SK-N-SH (cell line): ENCODE data around the gene OSBPL6. TPM values are rescaled to one million over a fixed set of nuclear protein-coding genes. Genes with fewer than 3 reads are reported as not detected.

Experiments used
- CTCF ChIA-PET: fragments of 300-600, 350-600 bp; formaldehyde crosslinking; extraction: SDS; loops from one replicate; lab custom pipeline; 2021; lab: Yijun Ruan, JAX
- POLR2A ChIA-PET: fragments of 350-600 bp; sonication (Branson Sonifier 250); formaldehyde crosslinking; extraction: SDS; loops from one replicate; lab custom pipeline; 2020; ENCODE audit warnings: antibody characterized with exemption, inconsistent platforms; lab: Yijun Ruan, JAX
- DNase-seq: peaks from one replicate; pipeline ENCODE4 v3.0.0; 2012
- H2AFZ ChIP-seq: fragments of 200-600 bp; sonication (generic); 2 replicates; pipeline ENCODE4 v1.8.1; 2016; ENCODE audit warnings: antibody characterized with exemption, mild to moderate bottlenecking, low read depth
- H3F3A ChIP-seq: fragments of 200-600 bp; sonication (generic); replicated peaks from 2 replicates; pipeline ENCODE3; 2016; ENCODE audit warnings: antibody characterized with exemption, mild to moderate bottlenecking; ENCODE audit not compliant: insufficient read depth
- H3K27ac ChIP-seq, 2 experiments: fragments of 200-500 bp in 1 of 2; fragments of 200-600 bp in 1 of 2; sonication (Bioruptor generic) in 1 of 2; sonication (generic), shearing (Covaris generic) in 1 of 2; 2 replicates each; pipeline versions ENCODE4 v1.5.1 to v1.6.1; 2014 to 2016; ENCODE audit warnings: low read depth in 2 of 2, inconsistent platforms in 1 of 2, low read length in 1 of 2, mild to moderate bottlenecking in 1 of 2, mixed read lengths in 1 of 2
- H3K27me3 ChIP-seq: fragments of 200-600 bp; sonication (generic), shearing (Covaris generic); 2 replicates; pipeline ENCODE4 v1.6.1; 2016; ENCODE audit warnings: mixed run types; ENCODE audit not compliant: insufficient read depth
- H3K36me3 ChIP-seq, 2 experiments: fragments of 200-500 bp in 1 of 2; fragments of 200-600 bp in 1 of 2; sonication (Bioruptor generic) in 1 of 2; sonication (generic) in 1 of 2; replicated peaks in 1 of 2; 2 replicates each; pipeline versions ENCODE3 to v1.5.1; 2014 to 2016; ENCODE audit warnings: low read length in 1 of 2, mild to moderate bottlenecking in 1 of 2; ENCODE audit not compliant: insufficient read depth in 2 of 2, control insufficient read depth in 1 of 2
- H3K4me1 ChIP-seq, 2 experiments: fragments of 200-500 bp in 1 of 2; fragments of 200-600 bp in 1 of 2; sonication (Bioruptor generic) in 1 of 2; sonication (generic), shearing (Covaris generic) in 1 of 2; 2 replicates each; pipeline versions ENCODE4 v1.5.1 to v1.6.1; 2014 to 2016; ENCODE audit warnings: low read depth in 1 of 2, low read length in 1 of 2, mixed run types in 1 of 2; ENCODE audit not compliant: insufficient read depth in 2 of 2, control insufficient read depth in 1 of 2
- H3K4me2 ChIP-seq: fragments of 200-600 bp; sonication (generic), shearing (Covaris generic); 2 replicates; pipeline ENCODE4 v1.6.1; 2017; ENCODE audit warnings: mixed run types
- H3K4me3 ChIP-seq, 2 experiments: fragments of 200-500 bp in 1 of 2; fragments of 200-600 bp in 1 of 2; sonication (Bioruptor generic) in 1 of 2; sonication (generic), shearing (Covaris generic) in 1 of 2; 2 replicates each; pipeline versions ENCODE4 v1.5.1 to v1.8.1; 2014 to 2016; ENCODE audit warnings: low read depth in 2 of 2, inconsistent platforms in 1 of 2, low read length in 1 of 2, mild to moderate bottlenecking in 1 of 2, mixed read lengths in 1 of 2, moderate library complexity in 1 of 2
- H3K79me2 ChIP-seq: fragments of 200-600 bp; sonication (generic); 2 replicates; pipeline ENCODE4 v1.8.1; 2017; ENCODE audit warnings: mild to moderate bottlenecking; ENCODE audit not compliant: insufficient read depth
- H3K9ac ChIP-seq: fragments of 200-600 bp; sonication (generic); 2 replicates; pipeline ENCODE4 v1.6.1; 2017; ENCODE audit warnings: mixed run types
- H3K9me2 ChIP-seq: fragments of 200-600 bp; sonication (generic); 2 replicates; pipeline ENCODE4 v1.6.1; 2017; ENCODE audit warnings: mixed run types
- H3K9me3 ChIP-seq: fragments of 200-600 bp; sonication (generic); 2 replicates; pipeline ENCODE4 v1.6.1; 2017; ENCODE audit warnings: mixed run types, mild to moderate bottlenecking, moderate library complexity
- H4K20me1 ChIP-seq: fragments of 200-600 bp; sonication (generic); 2 replicates; pipeline ENCODE4 v1.6.1; 2017; ENCODE audit warnings: mild to moderate bottlenecking, mixed run types; ENCODE audit not compliant: insufficient read depth
- CHD2 ChIP-seq: fragments of 150-350 bp; IDR thresholded peaks from 2 replicates; pipeline ENCODE4 v1.6.1; 2018; ENCODE audit warnings: low read length; ENCODE audit not compliant: partially characterized antibody
- EP300 ChIP-seq, 2 experiments: IDR thresholded peaks; 2 replicates each; pipeline versions ENCODE4 v1.4.0 to v1.6.1; 2012; ENCODE audit warnings: borderline replicate concordance in 1 of 2, low read depth in 1 of 2, low read length in 1 of 2
- FOSL2 ChIP-seq: IDR thresholded peaks from 2 replicates; pipeline ENCODE4 v1.4.0; 2012; ENCODE audit warnings: low read depth, mild to moderate bottlenecking, moderate library complexity, borderline replicate concordance
- FOXM1 ChIP-seq: IDR thresholded peaks from 2 replicates; pipeline ENCODE4 v1.4.0; 2012; ENCODE audit warnings: low read depth, mild to moderate bottlenecking
- GABPA ChIP-seq: IDR thresholded peaks from 2 replicates; pipeline ENCODE4 v1.4.0; 2012; ENCODE audit warnings: low read depth, mild to moderate bottlenecking
- GATA2 ChIP-seq: sonication (generic); formaldehyde crosslinking; IDR thresholded peaks from 2 replicates; pipeline ENCODE4 v1.5.0; 2020; ENCODE audit warnings: mild to moderate bottlenecking, missing genetic modification reagents
- JUND ChIP-seq: IDR thresholded peaks from 2 replicates; pipeline ENCODE4 v1.4.0; 2012
- MAX ChIP-seq: IDR thresholded peaks from 2 replicates; pipeline ENCODE4 v1.4.0; 2012; ENCODE audit warnings: low read depth
- MEF2A ChIP-seq: IDR thresholded peaks from 2 replicates; pipeline ENCODE4 v1.4.0; 2012; ENCODE audit warnings: low read depth, borderline replicate concordance
- NFIC ChIP-seq: IDR thresholded peaks from 2 replicates; pipeline ENCODE4 v1.4.0; 2012; ENCODE audit warnings: borderline replicate concordance
- NRF1 ChIP-seq: IDR thresholded peaks from 2 replicates; pipeline ENCODE4 v1.6.1; 2012; ENCODE audit warnings: low read depth, mild to moderate bottlenecking, low read length
- RAD21 ChIP-seq: IDR thresholded peaks from 2 replicates; pipeline ENCODE4 v1.6.1; 2012; ENCODE audit warnings: mild to moderate bottlenecking, low read length
- RCOR1 ChIP-seq: fragments of 150-350 bp; IDR thresholded peaks from 2 replicates; pipeline ENCODE4 v1.6.1; 2017; ENCODE audit warnings: antibody characterized with exemption, low read length
- RFX5 ChIP-seq: IDR thresholded peaks from 2 replicates; pipeline ENCODE4 v1.6.1; 2012; ENCODE audit warnings: mild to moderate bottlenecking, improper control_type of control experiment, low read length
- RXRA ChIP-seq: IDR thresholded peaks from 2 replicates; pipeline ENCODE4 v1.4.0; 2012; ENCODE audit warnings: low read depth, mild to moderate bottlenecking, borderline replicate concordance
- SIN3A ChIP-seq: IDR thresholded peaks from 2 replicates; pipeline ENCODE4 v1.6.1; 2012; ENCODE audit warnings: low read depth, mild to moderate bottlenecking, low read length, moderate library complexity, borderline replicate concordance
- SMC3 ChIP-seq: IDR thresholded peaks from 2 replicates; pipeline ENCODE4 v1.6.1; 2012; ENCODE audit warnings: low read depth, low read length, improper control_type of control experiment
- TAF1 ChIP-seq: IDR thresholded peaks from 2 replicates; pipeline ENCODE4 v1.6.1; 2012; ENCODE audit warnings: low read depth, mild to moderate bottlenecking, low read length, moderate library complexity, borderline replicate concordance
- TCF12 ChIP-seq: IDR thresholded peaks from 2 replicates; pipeline ENCODE4 v1.4.0; 2012
- WGBS: methylation state at CpG from one replicate; pipeline ENCODE4 v1.1.6; 2017; ENCODE audit warnings: low lambda C conversion rate; 5-methylcytosine and 5-hydroxymethylcytosine counted together
- polyA plus RNA-seq, 3 experiments: library from polyadenylated mRNA; depleted of rRNA; stranded (reverse); fragments of >200 nt; gene quantifications; 2 replicates each; pipeline ENCODE4 v1.2.3, GENCODE V29; 2012
- TF ChIP-seq, protein P1 (sequence below): fragments of 200-600 bp; sonication (generic); IDR thresholded peaks from 2 replicates; pipeline ENCODE4 v1.6.1; 2017; ENCODE audit warnings: antibody characterized with exemption, mild to moderate bottlenecking, moderate library complexity
- TF ChIP-seq, protein P2 (sequence below): fragments of 150-350 bp; IDR thresholded peaks from 2 replicates; pipeline ENCODE4 v1.6.1; 2016; ENCODE audit warnings: mild to moderate bottlenecking, low read depth, low read length
- TF ChIP-seq, protein P3 (sequence below): IDR thresholded peaks from 2 replicates; pipeline ENCODE4 v1.4.0; 2012; ENCODE audit warnings: low read depth, borderline replicate concordance
- TF ChIP-seq, protein P4 (sequence below): IDR thresholded peaks from 2 replicates; pipeline ENCODE4 v1.6.1; 2012; ENCODE audit warnings: mild to moderate bottlenecking, low read depth, low read length, moderate library complexity
- TF ChIP-seq, protein P5 (sequence below): fragments of 150-350 bp; IDR thresholded peaks from 2 replicates; pipeline ENCODE4 v1.6.1; 2017; ENCODE audit warnings: antibody characterized with exemption, low read length, low read depth, borderline replicate concordance

The OSBPL6 gene
- 2.7 and 3.3 TPM in 2 replicates for polyA plus RNA-seq (2012; rRNA removed)
- polyA plus RNA-seq (2012; cell fraction: cytosol; rRNA removed) = 2.6 and 3.0 TPM in 2 replicates
- 2.7 and 4.6 TPM in 2 replicates for polyA plus RNA-seq (2012; cell fraction: nucleus; rRNA removed)

DNA sequence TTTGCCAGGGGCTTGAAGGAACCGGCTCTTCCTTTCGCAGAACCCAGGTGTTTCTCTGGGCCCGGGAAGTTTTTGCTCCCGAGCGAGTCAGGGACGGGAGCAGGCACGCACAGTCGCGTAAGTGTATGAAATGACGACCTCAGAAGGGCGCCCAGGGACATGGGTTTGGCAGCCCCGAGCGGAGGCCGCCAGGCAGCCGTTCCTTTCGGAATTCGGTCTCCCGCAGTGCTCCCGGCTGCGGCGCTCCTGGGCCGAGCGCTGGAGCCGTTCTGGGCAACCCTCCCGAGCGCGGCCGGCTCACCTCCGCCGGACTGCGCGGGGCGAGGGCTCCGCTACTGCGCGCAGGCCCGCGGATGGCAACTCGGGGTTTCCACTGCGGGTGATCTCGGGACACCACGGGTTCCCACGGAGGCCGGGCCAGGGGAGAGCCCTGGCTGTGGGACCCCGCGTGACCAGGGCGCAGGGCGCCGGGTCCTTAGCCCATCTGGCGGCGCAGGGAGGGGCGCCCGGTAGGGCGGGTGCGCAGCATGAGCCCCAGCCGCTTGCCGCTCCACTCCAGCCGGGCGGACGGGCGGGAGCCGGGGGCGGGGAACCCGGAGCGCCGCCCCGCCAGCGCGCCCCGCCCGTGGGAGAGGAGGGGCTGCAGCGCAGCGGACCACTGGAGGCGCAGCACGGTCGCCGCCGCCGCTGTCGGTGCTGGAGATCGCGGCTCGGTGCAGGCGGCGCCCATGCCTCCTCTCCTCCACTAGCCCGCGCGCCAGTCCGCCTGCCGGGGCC, at the start of gene OSBPL6:
Gene OSBPL6 (plus strand): TSS at position 690 of the 777 bp plus-strand sequence. CDS start 111,673 bp downstream, outside the sequence.
- Histone ChIP-seq H3K4me2 (peak within 1 kb of the TSS; percentile 99), H3K27ac (peak within 1 kb of the TSS; percentile 60 to 74), H3K4me1 (peaks cover 7 to 9% of the 10 kb centered on the region in 2 experiments; a peak in 3 of 4 replicates), H4K20me1 (no peaks in the 10 kb centered on the region), H3K9me3 (no peaks in the 10 kb centered on the region), H2AFZ (peak within 1 kb of the TSS; percentile 93), H3K36me3 (no peaks in the 10 kb centered on the region), H3K79me2 (peaks cover 29% of the 10 kb centered on the region; the same call in 1 of the 2 replicates), H3K9me2 (no peaks in the 10 kb centered on the region), H3F3A (peaks cover 4% of the 10 kb centered on the region), H3K9ac (peak within 1 kb of the TSS; percentile 78), H3K27me3 (no peaks in the 10 kb centered on the region), H3K4me3 (peak within 1 kb of the TSS; percentile 88 to 90)
- CTCF ChIA-PET = interaction anchor here (1.2 kb wide), 1 partner anchor 62 kb away, joined by 5 read pairs; no protein-coding TSS in a partner anchor
- WGBS = 2% methylated on average over 18 of the region's 90 CpGs
- POLR2A ChIA-PET = interaction anchor here (1.1 to 1.5 kb wide), 2 partner anchors 82 to 220 kb away, joined by 4 to 7 read pairs; partner anchors contain the start of gene RBM45
- DNase-seq = peak; percentile 97
- TF ChIP-seq, protein P1, sequence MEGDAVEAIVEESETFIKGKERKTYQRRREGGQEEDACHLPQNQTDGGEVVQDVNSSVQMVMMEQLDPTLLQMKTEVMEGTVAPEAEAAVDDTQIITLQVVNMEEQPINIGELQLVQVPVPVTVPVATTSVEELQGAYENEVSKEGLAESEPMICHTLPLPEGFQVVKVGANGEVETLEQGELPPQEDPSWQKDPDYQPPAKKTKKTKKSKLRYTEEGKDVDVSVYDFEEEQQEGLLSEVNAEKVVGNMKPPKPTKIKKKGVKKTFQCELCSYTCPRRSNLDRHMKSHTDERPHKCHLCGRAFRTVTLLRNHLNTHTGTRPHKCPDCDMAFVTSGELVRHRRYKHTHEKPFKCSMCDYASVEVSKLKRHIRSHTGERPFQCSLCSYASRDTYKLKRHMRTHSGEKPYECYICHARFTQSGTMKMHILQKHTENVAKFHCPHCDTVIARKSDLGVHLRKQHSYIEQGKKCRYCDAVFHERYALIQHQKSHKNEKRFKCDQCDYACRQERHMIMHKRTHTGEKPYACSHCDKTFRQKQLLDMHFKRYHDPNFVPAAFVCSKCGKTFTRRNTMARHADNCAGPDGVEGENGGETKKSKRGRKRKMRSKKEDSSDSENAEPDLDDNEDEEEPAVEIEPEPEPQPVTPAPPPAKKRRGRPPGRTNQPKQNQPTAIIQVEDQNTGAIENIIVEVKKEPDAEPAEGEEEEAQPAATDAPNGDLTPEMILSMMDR = peak; percentile 8; the same call in 1 of the 2 replicates
- TF ChIP-seq RXRA (no peak), FOXM1 (no peak), FOSL2 (no peak), CHD2 (no peak), GABPA (no peak), RCOR1 (no peak), EP300 (IDR thresholded peaks at IDR 0.05; ENCODE audit: borderline replicate concordance in 1 of 2, low read depth in 1 of 2, low read length in 1 of 2) (no peak), NRF1 (peak; percentile 44), TCF12 (no peak), RAD21 (no peak; the same call in 1 of the 2 replicates), SIN3A (no peak; the same call in 1 of the 2 replicates), RFX5 (0 out of 2 replicates have a peak, but pooled peaks have one; percentile 8), MAX (no peak; the same call in none of the 2 replicates), GATA2 (CRISPR knock-in tag) (no peak), SMC3 (0 out of 2 replicates have a peak, but pooled peaks have one; percentile 15), TAF1 (peak; percentile 57; the same call in 1 of the 2 replicates), MEF2A (no peak), JUND (no peak), NFIC (no peak)
- TF ChIP-seq, protein P2, sequence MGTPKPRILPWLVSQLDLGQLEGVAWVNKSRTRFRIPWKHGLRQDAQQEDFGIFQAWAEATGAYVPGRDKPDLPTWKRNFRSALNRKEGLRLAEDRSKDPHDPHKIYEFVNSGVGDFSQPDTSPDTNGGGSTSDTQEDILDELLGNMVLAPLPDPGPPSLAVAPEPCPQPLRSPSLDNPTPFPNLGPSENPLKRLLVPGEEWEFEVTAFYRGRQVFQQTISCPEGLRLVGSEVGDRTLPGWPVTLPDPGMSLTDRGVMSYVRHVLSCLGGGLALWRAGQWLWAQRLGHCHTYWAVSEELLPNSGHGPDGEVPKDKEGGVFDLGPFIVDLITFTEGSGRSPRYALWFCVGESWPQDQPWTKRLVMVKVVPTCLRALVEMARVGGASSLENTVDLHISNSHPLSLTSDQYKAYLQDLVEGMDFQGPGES = no peak
- TF ChIP-seq, protein P3, sequence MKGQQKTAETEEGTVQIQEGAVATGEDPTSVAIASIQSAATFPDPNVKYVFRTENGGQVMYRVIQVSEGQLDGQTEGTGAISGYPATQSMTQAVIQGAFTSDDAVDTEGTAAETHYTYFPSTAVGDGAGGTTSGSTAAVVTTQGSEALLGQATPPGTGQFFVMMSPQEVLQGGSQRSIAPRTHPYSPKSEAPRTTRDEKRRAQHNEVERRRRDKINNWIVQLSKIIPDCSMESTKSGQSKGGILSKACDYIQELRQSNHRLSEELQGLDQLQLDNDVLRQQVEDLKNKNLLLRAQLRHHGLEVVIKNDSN = no peak
- TF ChIP-seq, protein P4, sequence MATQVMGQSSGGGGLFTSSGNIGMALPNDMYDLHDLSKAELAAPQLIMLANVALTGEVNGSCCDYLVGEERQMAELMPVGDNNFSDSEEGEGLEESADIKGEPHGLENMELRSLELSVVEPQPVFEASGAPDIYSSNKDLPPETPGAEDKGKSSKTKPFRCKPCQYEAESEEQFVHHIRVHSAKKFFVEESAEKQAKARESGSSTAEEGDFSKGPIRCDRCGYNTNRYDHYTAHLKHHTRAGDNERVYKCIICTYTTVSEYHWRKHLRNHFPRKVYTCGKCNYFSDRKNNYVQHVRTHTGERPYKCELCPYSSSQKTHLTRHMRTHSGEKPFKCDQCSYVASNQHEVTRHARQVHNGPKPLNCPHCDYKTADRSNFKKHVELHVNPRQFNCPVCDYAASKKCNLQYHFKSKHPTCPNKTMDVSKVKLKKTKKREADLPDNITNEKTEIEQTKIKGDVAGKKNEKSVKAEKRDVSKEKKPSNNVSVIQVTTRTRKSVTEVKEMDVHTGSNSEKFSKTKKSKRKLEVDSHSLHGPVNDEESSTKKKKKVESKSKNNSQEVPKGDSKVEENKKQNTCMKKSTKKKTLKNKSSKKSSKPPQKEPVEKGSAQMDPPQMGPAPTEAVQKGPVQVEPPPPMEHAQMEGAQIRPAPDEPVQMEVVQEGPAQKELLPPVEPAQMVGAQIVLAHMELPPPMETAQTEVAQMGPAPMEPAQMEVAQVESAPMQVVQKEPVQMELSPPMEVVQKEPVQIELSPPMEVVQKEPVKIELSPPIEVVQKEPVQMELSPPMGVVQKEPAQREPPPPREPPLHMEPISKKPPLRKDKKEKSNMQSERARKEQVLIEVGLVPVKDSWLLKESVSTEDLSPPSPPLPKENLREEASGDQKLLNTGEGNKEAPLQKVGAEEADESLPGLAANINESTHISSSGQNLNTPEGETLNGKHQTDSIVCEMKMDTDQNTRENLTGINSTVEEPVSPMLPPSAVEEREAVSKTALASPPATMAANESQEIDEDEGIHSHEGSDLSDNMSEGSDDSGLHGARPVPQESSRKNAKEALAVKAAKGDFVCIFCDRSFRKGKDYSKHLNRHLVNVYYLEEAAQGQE = no peak
- TF ChIP-seq, protein P5, sequence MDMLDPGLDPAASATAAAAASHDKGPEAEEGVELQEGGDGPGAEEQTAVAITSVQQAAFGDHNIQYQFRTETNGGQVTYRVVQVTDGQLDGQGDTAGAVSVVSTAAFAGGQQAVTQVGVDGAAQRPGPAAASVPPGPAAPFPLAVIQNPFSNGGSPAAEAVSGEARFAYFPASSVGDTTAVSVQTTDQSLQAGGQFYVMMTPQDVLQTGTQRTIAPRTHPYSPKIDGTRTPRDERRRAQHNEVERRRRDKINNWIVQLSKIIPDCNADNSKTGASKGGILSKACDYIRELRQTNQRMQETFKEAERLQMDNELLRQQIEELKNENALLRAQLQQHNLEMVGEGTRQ = no peak
